H1 (cell line): ENCODE measurements around the gene BMPR1A. TPM values are rescaled to one million over a fixed set of nuclear protein-coding genes. Genes with fewer than 3 reads are reported as not detected.
A peak's percentile ranks its signal among the peaks of the same experiment; 100 is the strongest.

Experiments
- CTCF ChIA-PET: fragments of 300-600 bp; sonication (Branson Sonifier 250); formaldehyde crosslinking; loops from one replicate; lab custom pipeline; 2021; ENCODE audit not compliant: partially characterized antibody; lab: Charles Lee
- POLR2A ChIA-PET: fragments of 300-600 bp; sonication (Branson Sonifier 250); formaldehyde crosslinking; loops from one replicate; lab custom pipeline; 2021; ENCODE audit warnings: inconsistent platforms; ENCODE audit not compliant: partially characterized antibody; lab: Charles Lee
- DNase-seq, 2 experiments: peaks; one replicate each; pipeline versions ENCODE4 v3.0.0 to v3.0.0-alpha.2; 2010 to 2022; ENCODE audit warnings: low spot score in 2 of 2, low read depth in 1 of 2, mixed read lengths in 1 of 2
- FAIRE-seq: peaks from 2 replicates; lab custom pipeline; 2011; peaks lifted over from hg19 to GRCh38; lab: Jason Lieb, UNC
- H2AFZ ChIP-seq: 2 replicates; pipeline ENCODE4 v1.8.1; 2012; ENCODE audit warnings: low read length, inconsistent platforms
- H2AK5ac ChIP-seq: 2 replicates; pipeline ENCODE4 v1.6.1; 2013; ENCODE audit warnings: low read depth, low read length
- H2BK120ac ChIP-seq: replicated peaks from 2 replicates; pipeline ENCODE3; 2013; ENCODE audit warnings: low read depth, low read length, inconsistent platforms
- H2BK12ac ChIP-seq: 2 replicates; pipeline ENCODE4 v1.6.1; 2013; ENCODE audit warnings: low read depth, low read length
- H2BK15ac ChIP-seq: 2 replicates; pipeline ENCODE4 v1.6.1; 2013; ENCODE audit warnings: low read length
- H2BK20ac ChIP-seq: 2 replicates; pipeline ENCODE4 v1.6.1; 2013; ENCODE audit warnings: low read length
- H2BK5ac ChIP-seq: 2 replicates; pipeline ENCODE4 v1.6.1; 2013; ENCODE audit warnings: low read depth, low read length
- H3K14ac ChIP-seq: 2 replicates; pipeline ENCODE4 v1.6.1; 2013; ENCODE audit warnings: inconsistent platforms; ENCODE audit not compliant: insufficient read length
- H3K18ac ChIP-seq: 2 replicates; pipeline ENCODE4 v1.6.1; 2013; ENCODE audit warnings: low read length; ENCODE audit errors: extremely low read depth
- H3K23ac ChIP-seq: 2 replicates; pipeline ENCODE4 v1.6.1; 2013; ENCODE audit warnings: inconsistent platforms; ENCODE audit not compliant: insufficient read length
- H3K23me2 ChIP-seq: 2 replicates; pipeline ENCODE4 v1.6.1; 2013; ENCODE audit warnings: low read depth, low read length
- H3K27ac ChIP-seq: 2 replicates; pipeline ENCODE4 v1.6.1; 2011; ENCODE audit warnings: low read depth, low read length, inconsistent platforms
- H3K27me3 ChIP-seq, 4 experiments: replicated peaks in 1 of 4; 1 replicate in 1 of 4; 2 replicates in 3 of 4; pipeline versions ENCODE4 v1.6.1 to v1.8.1; 2011 to 2013; ENCODE audit warnings: low read length in 3 of 4, mild to moderate bottlenecking in 3 of 4, inconsistent platforms in 2 of 4, mixed read lengths in 2 of 4, moderate library complexity in 1 of 4; ENCODE audit not compliant: control insufficient read depth in 3 of 4, insufficient read depth in 3 of 4; ENCODE audit errors: extremely low read depth in 1 of 4
- H3K36me3 ChIP-seq, 4 experiments: 2 replicates each; pipeline versions ENCODE4 v1.6.1 to v1.8.1; 2011 to 2013; ENCODE audit warnings: mild to moderate bottlenecking in 4 of 4, low read length in 3 of 4, moderate library complexity in 2 of 4, control low read depth in 1 of 4, inconsistent platforms in 1 of 4; ENCODE audit not compliant: insufficient read depth in 4 of 4, control insufficient read depth in 2 of 4
- H3K4ac ChIP-seq: replicated peaks from 2 replicates; pipeline ENCODE3; 2013; ENCODE audit warnings: low read length, low read depth, mixed read lengths, inconsistent platforms; ENCODE audit not compliant: insufficient read length
- H3K4me1 ChIP-seq, 4 experiments: replicated peaks in 1 of 4; 1 replicate in 1 of 4; 2 replicates in 3 of 4; pipeline versions ENCODE4 v1.6.1 to v1.8.1; 2011 to 2013; ENCODE audit warnings: low read length in 3 of 4, inconsistent platforms in 2 of 4, mixed read lengths in 1 of 4; ENCODE audit not compliant: insufficient read depth in 4 of 4, control insufficient read depth in 3 of 4
- H3K4me2 ChIP-seq, 2 experiments: 2 replicates each; pipeline versions ENCODE4 v1.6.1 to v1.8.1; 2011 to 2013; ENCODE audit warnings: low read depth in 2 of 2, low read length in 2 of 2, control low read depth in 1 of 2, inconsistent platforms in 1 of 2, mild to moderate bottlenecking in 1 of 2; ENCODE audit not compliant: insufficient read depth in 1 of 2
- H3K4me3 ChIP-seq, 4 experiments: fragments of 200-600, 300-600 bp in 1 of 4; sonication (generic), shearing (Covaris generic), sonication (Bioruptor Twin) in 1 of 4; 2 replicates each; pipeline versions ENCODE4 v1.5.1 to v1.8.1; 2011 to 2016; ENCODE audit warnings: low read length in 4 of 4, low read depth in 3 of 4, control low read depth in 2 of 4, inconsistent platforms in 2 of 4, mild to moderate bottlenecking in 2 of 4, mixed read lengths in 1 of 4, moderate library complexity in 1 of 4; ENCODE audit not compliant: insufficient read depth in 2 of 4; ENCODE audit errors: extremely low read depth in 1 of 4
- H3K56ac ChIP-seq: replicated peaks from 2 replicates; pipeline ENCODE3; 2013; ENCODE audit warnings: low read depth, mild to moderate bottlenecking, mixed read lengths, low read length, inconsistent platforms; ENCODE audit not compliant: insufficient read length
- H3K79me1 ChIP-seq: 2 replicates; pipeline ENCODE4 v1.6.1; 2013; ENCODE audit warnings: low read depth, low read length, control low read depth
- H3K79me2 ChIP-seq, 2 experiments: 2 replicates each; pipeline versions ENCODE4 v1.6.1 to v1.8.1; 2012 to 2013; ENCODE audit warnings: low read length in 2 of 2, mild to moderate bottlenecking in 2 of 2, inconsistent platforms in 1 of 2; ENCODE audit not compliant: insufficient read depth in 2 of 2, control insufficient read depth in 1 of 2
- H3K9ac ChIP-seq, 4 experiments: replicated peaks in 1 of 4; 1 replicate in 1 of 4; 2 replicates in 3 of 4; pipeline versions ENCODE4 v1.6.1 to v1.8.1; 2011 to 2013; ENCODE audit warnings: low read depth in 3 of 4, low read length in 3 of 4, control low read depth in 2 of 4, mild to moderate bottlenecking in 2 of 4, moderate library complexity in 2 of 4, inconsistent platforms in 1 of 4; ENCODE audit errors: extremely low read depth in 1 of 4
- H3K9me3 ChIP-seq, 2 experiments: 2 replicates each; pipeline versions ENCODE4 v1.6.1 to v1.8.1; 2012 to 2013; ENCODE audit warnings: mild to moderate bottlenecking in 2 of 2, moderate library complexity in 2 of 2, control low read depth in 1 of 2, inconsistent platforms in 1 of 2, low read depth in 1 of 2, low read length in 1 of 2, mixed read lengths in 1 of 2; ENCODE audit not compliant: insufficient read depth in 2 of 2
- H4K20me1 ChIP-seq, 2 experiments: replicated peaks in 1 of 2; 2 replicates each; pipeline versions ENCODE3 to v1.8.1; 2011 to 2013; ENCODE audit warnings: inconsistent platforms in 2 of 2, low read length in 2 of 2, mild to moderate bottlenecking in 1 of 2; ENCODE audit not compliant: insufficient read depth in 2 of 2, control insufficient read depth in 1 of 2
- H4K5ac ChIP-seq: 2 replicates; pipeline ENCODE4 v1.6.1; 2013; ENCODE audit warnings: low read length, low read depth, mixed read lengths, inconsistent platforms; ENCODE audit not compliant: insufficient read length
- H4K8ac ChIP-seq: 2 replicates; pipeline ENCODE4 v1.8.0; 2013; ENCODE audit warnings: mild to moderate bottlenecking, moderate library complexity, low read length, inconsistent platforms; ENCODE audit not compliant: insufficient read depth; ENCODE audit errors: extremely low read depth
- H4K91ac ChIP-seq: replicated peaks from 2 replicates; pipeline ENCODE3; 2013; ENCODE audit warnings: low read length, mixed read lengths, inconsistent platforms; ENCODE audit not compliant: insufficient read length
- WGBS, 2 experiments: shearing (Covaris generic) in 1 of 2; methylation state at CpG; one replicate each; pipeline versions ENCODE4 v1.1.6 to v1.1.7; 2013 to 2015; ENCODE audit warnings: low lambda C conversion rate in 2 of 2, mixed read lengths in 2 of 2, inconsistent platforms in 1 of 2, low coverage in 1 of 2, missing lambda C conversion rate in 1 of 2; ENCODE audit not compliant: insufficient replicate concordance in 2 of 2, insufficient coverage in 1 of 2, insufficient read length in 1 of 2; ENCODE audit errors: extremely low coverage in 1 of 2, missing lambda C conversion rate in 1 of 2; 5-methylcytosine and 5-hydroxymethylcytosine counted together
- polyA plus RNA-seq, 7 experiments: library from polyadenylated mRNA; depleted of rRNA in 3 of 7; stranded (reverse) in 5 of 7; unstranded in 2 of 7; fragments of >200 nt in 5 of 7; fragments of 200-250 nt in 2 of 7; gene quantifications; 1 replicate in 5 of 7; 2 replicates in 1 of 7; 4 replicates in 1 of 7; pipeline versions ENCODE4 v1.2.1 to v1.2.3, GENCODE V29; 2011 to 2013; ENCODE audit warnings: missing spikeins in 2 of 7, mixed read lengths in 2 of 7
- total RNA-seq: library from RNA; stranded (reverse); fragmentation: NEBNext Ultra II Directional; extraction: Animal tissue kit (Norgen Biotek cat#: 25700); gene quantifications from 2 replicates; pipeline ENCODE4 v1.2.1, GENCODE V29; 2021

The BMPR1A gene
- total and polyA plus RNA-seq, 2 of the 8 experiments (the other 6 are each of a cell fraction or from before 2014, with no cell fraction given) = 34.4 to 129 TPM

DNA sequence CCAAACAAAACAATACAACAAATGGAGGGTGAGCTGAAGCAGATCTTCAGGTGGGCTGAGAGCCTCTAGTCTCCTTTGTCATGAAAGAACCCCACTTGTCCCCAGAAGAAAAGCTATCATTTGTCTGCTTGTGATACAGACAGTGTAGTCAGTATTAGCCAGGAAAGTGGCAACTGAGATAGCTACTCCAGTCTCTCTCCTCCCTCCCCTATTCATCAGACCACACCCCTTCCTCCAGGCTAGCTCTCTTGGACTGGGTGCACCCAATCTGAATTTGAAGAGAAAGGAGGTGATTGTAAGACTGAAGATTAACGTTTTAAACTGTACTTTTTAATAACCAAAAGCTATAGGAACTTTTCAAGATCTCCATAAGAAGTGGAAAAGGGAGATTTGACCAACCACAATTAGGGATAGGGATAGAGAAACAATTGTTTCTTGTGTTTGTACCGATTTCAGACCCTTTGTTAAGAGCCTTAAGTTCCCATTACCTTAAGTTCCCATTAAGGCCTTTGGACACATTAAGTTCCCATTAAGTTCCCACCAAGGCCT, 14.1 kb downstream of the BMPR1A start:
- H3K79me1 ChIP-seq = peaks cover 5% of the 10 kb centered on the region; the same call in 1 of the 2 replicates
- peaks cover 21 to 24% of the 10 kb centered on the region in 2 experiments for H4K20me1 ChIP-seq
- no peak overlapping the region for H2BK20ac ChIP-seq
- H4K8ac ChIP-seq = no peak overlapping the region
- no peak overlapping the region for H3K18ac ChIP-seq
- FAIRE-seq (no peak), DNase-seq (no peak)
- peak overlapping the region; percentile 21 to 54 for H3K4me2 ChIP-seq
- no peak overlapping the region for H3K14ac ChIP-seq
- H3K23ac ChIP-seq = no peak overlapping the region
- no peak overlapping the region for H2AK5ac ChIP-seq
- H2BK5ac ChIP-seq = 0 out of 2 replicates have a peak overlapping the region, but pooled peaks have one; percentile 16
- peaks cover 9 to 32% (median 21%) of the 10 kb centered on the region in 4 experiments for H3K4me1 ChIP-seq
- H3K27ac ChIP-seq = no peak overlapping the region; the same call in 1 of the 2 replicates
- no peak overlapping the region for H3K56ac ChIP-seq
- no peak overlapping the region for H3K9ac ChIP-seq
- no peak overlapping the region for H2BK15ac ChIP-seq
- H3K4me3 ChIP-seq = no peak overlapping the region
- no peaks in the 10 kb centered on the region for H3K9me3 ChIP-seq
- no peak overlapping the region; the same call in 1 of the 2 replicates for H2BK12ac ChIP-seq
- H2AFZ ChIP-seq = no peak overlapping the region
- H3K27me3 ChIP-seq = no peaks in the 10 kb centered on the region
- no peak overlapping the region for H4K5ac ChIP-seq
- WGBS, 2 experiments = 47% methylated on average over 2 of the region's 2 CpGs; no CpG with 5 or more reads in 1 of the 2 experiments
- no peak overlapping the region for H3K4ac ChIP-seq
- H2BK120ac ChIP-seq = no peak overlapping the region
- ChIA-PET POLR2A (interaction anchor here (0.7 to 7.0 kb wide), 8 partner anchors 9 to 72 kb away, joined by 3 to 54 read pairs (median 4); partner anchors contain the start of gene BMPR1A), CTCF (interaction anchor here (0.5 to 2.5 kb wide), 10 partner anchors 9 to 129 kb away, joined by 3 to 11 read pairs (median 4); no protein-coding TSS in a partner anchor)
- no peak overlapping the region for H4K91ac ChIP-seq
- H3K79me2 ChIP-seq = peaks cover 29 to 100% of the 10 kb centered on the region in 2 experiments
- no peaks in the 10 kb centered on the region for H3K23me2 ChIP-seq
- no peaks in the 10 kb centered on the region for H3K36me3 ChIP-seq
